Left cardiac atrium (tissue), 4 donors: ENCODE results near the gene CRAT. TPM values are rescaled to one million over a fixed set of nuclear protein-coding genes. Genes with fewer than 3 reads are reported as not detected.
A peak's percentile ranks its signal among the peaks of the same experiment; 100 is the strongest.
"Not testable (repeated sequence)": the region's sequence is repeated elsewhere in the genome, so short reads cannot be mapped to it uniquely, and the experiment has no call there.

ENCODE experiments used
- ATAC-seq, 2 donors: fragments of 200-7000 bp; cut with Tn5 transposase; one replicate each; pipeline ENCODE4 v1.9.1; 2020; ENCODE audit warnings: mild to moderate bottlenecking in 2 of 2, moderate library complexity in 2 of 2
- DNase-seq: peaks from one replicate; pipeline ENCODE4 v3.0.0-alpha.2; 2020
- intact Hi-C, 2 donors: fragments of 100-400 bp; cut with DNase I; formaldehyde crosslinking; loops; one replicate each; pipeline versions ENCODE4 v1.14.1 to v1.15.1; 2022 to 2023
- total RNA-seq, 2 donors: library from RNA; stranded (reverse); fragmentation: NEBNext Ultra II Directional; extraction: Animal tissue kit (Norgen Biotek cat#: 25700); gene quantifications; one replicate each; pipeline ENCODE4 v1.2.1, GENCODE V29; 2021
- donor health status: DM: no; HTN: yes; CAD: no.
- donor health status: DM: no; HTN: yes; CAD: no; lungs with severe emphysema.
- donor health status: DM: yes; HTN: yes; CAD: no.
- donor health status: Dilated cardiomyopathy.

The CRAT gene
- total RNA-seq, 2 donors from 2014 or later = 58.4 to 61.1 TPM

- ATAC-seq = no peak
- no peak for DNase-seq
- intact Hi-C loops = no loop called here
These were observed 11.5 kb upstream of the CRAT start for GRCh38 chr9:129122133-129122532.

- ATAC-seq (no peak), DNase-seq (no peak)
- intact Hi-C loops = no loop called here
These were observed 10.9 kb upstream of the CRAT start for GRCh38 chr9:129121483-129121882.

GRCh38 chr9:129118799-129119198 lies 8.2 kb upstream of the CRAT start:
- no peak for ATAC-seq
- DNase-seq = no peak
- intact Hi-C loops = no loop called here

DNA sequence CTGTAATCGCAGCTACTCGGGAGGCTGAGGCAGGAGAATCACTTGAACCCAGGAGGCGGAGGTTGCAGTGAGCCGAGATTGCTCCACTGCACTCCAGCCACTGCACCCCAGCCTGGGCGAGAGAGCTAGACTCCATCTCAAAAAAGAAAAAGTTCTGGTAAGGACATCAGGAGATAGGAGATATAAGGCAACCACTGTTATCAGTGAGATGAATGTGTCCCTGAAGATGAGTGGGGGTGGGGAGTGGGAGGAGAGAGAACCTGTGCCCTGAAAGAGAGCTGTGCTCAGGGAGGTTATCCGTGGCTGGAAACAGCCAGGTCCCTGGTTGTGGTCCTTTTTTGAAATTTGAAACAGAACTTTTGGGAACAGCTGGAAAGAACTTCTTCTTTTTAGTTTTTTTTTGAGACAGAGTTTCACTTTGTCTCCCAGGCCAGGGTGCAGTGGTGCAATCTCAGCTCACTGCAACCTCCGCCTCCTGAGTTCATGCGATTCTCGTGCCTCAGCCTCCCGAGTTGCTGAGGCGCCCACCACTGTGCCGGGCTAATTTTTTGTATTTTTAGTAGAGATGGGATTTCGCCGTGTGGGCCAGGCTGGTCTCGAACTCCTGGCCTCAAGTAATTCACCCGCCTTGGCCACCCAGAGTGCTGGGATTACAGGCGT lies 3.2 kb upstream of the CRAT start:
- intact Hi-C loops = no loop called here
- DNase-seq (no peak), ATAC-seq (no peak)

GRCh38 chr9:129112526-129112925 lies 1.9 kb upstream of the CRAT start:
- not testable (repeated sequence) for ATAC-seq

GRCh38 chr9:129111528-129112151 lies 1.0 kb upstream of the CRAT start:
- intact Hi-C loops = no loop called here
- DNase-seq (peak; percentile 54), ATAC-seq (peak; percentile 2 to 8)

More at GRCh38 chr9:129112526-129112925, 1.9 kb upstream of the CRAT start:
- intact Hi-C loops, DNase-seq: not testable (repeated sequence)

- ATAC-seq = peak; percentile 21 to 33
- intact Hi-C loops = no loop called here
- DNase-seq = peak; percentile 43
These were observed 447 bp downstream of the CRAT start for GRCh38 chr9:129109952-129110739.

- intact Hi-C loops = no loop called here
- DNase-seq = peak; percentile 48
- no peak for ATAC-seq
These were observed 1.1 kb downstream of the CRAT start for GRCh38 chr9:129109537-129109903.

DNA sequence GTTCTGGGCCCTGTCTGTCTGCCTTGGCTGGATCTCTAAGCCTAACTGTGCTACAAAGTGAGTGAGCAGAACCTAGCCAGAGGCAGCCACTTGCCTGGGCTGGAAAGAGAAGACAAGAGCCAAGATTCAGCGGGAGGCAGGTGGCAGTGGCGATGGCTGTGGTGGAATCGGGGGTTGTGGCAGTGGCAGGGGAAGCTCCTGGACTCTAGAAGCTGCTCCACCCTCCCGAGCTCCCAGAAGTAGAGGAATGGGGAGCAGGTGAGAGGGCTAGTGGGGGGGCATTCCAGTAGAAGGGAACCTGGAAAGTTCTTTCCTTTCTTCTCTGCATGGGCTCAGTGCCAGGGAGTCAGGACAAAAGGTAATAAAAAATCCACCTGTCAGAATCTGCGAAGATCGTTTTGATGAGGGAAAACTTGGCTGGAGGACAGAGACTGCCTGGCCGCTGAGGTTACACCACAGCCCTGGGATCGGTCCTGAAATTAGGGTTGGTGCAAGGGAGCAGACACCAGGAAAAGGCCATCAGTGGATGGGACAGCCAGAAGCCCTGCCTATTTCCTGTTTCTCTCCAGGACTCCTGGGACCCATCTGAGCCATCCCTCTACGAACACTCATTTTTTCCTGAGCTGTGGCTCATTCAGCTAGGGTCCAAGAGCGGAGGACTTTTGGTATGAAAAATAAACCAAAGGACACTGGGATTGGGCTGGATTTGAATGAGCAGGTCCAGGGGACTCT lies 1.6 kb downstream of the CRAT start:
- intact Hi-C loops = no loop called here
- DNase-seq (no peak), ATAC-seq (no peak)

DNA sequence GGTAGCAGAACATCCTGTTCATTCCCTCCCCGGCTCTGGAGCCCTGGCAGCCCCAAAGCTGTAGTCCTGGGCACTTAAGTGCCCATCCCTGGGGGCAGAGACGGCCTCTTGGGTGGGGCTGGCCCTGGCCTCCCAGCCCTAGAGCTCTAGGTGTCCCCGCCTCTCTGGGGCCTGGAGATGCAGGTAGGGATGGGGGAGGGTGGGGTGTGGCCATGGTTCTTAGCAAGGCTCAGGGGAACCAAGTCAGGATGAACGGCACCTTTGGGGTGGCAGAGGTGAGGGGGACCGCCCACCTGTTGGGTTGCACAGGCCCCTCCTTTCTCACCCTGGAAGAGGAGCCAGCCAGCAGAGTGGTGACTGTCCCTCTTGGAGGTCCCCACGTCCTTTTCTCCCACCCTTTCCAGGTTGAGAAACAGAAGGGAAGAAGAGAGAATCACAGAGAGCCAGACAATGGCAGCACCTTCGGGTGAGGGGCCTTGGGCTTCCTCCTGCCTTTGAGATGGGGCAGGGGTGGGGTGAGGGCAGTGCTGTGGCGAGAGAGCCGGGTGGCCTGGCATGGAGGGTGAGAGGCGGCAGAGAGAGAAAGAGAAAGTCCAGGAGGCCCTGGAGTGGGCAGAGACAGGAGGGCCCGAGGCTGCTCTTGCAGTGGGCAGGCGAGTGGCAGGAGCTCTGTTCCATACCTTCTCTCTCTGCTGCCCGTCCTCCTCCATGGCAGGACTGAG lies 2.3 kb downstream of the CRAT start:
- no peak for DNase-seq
- intact Hi-C loops = no loop called here
- ATAC-seq = no peak

- no peak for ATAC-seq
- intact Hi-C loops = no loop called here
- DNase-seq = no peak
These were observed 2.9 kb downstream of the CRAT start for GRCh38 chr9:129107651-129108050.

- DNase-seq (no peak), ATAC-seq (no peak)
These were observed 4.5 kb downstream of the CRAT start for GRCh38 chr9:129105857-129106694.

GRCh38 chr9:129104051-129104450 lies 6.5 kb downstream of the CRAT start:
- intact Hi-C loops = no loop called here
- no peak for ATAC-seq
- DNase-seq = no peak

More at GRCh38 chr9:129105857-129106694, 4.5 kb downstream of the CRAT start:
- intact Hi-C loops = no loop called here

DNA sequence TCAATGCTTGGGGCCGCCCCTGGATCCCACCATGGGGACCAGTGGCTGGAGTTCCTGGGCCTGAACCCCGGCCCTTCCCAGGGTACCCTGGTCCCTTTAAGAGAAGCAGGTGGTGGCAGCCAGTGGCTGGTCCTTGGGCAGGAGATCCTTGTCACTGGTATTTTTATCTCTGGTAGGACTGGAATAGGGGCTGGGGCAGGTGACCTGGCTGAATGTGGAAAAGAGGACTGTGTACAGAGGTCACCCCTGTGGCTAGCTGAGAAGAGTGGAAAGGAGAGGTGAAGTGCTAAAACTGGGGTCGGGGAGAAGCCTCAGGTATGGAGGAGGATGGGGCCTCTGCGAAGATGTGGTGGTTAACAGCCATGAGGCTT lies 7.0 kb downstream of the CRAT start:
- ATAC-seq (no peak), DNase-seq (no peak)
- intact Hi-C loops = no loop called here

GRCh38 chr9:129102791-129103594 lies 7.6 kb downstream of the CRAT start:
- ATAC-seq (peak; percentile 61 to 80), DNase-seq (peak; percentile 45)
- intact Hi-C loops = no loop called here

DNA sequence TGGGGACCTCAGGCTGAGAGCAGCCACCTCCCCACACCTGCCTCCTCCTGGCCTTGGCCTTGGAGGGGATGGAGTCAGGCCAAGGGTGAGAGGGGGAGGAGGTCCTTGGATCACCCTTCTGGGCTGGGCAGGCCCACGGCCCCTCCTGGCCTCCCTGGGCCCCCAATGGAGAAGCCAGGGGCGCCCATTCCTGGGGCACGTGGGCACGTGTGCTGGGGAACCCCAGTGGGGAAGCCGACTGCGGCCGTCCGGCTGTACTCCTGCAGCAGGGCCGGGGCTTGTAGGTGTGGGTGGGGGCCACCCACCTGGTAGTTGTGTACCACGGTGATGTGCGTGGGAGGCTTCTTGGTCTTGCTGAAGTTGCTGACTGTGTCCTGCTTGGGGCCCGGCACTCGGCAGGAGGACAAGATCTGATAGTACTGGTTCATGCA lies 8.5 kb downstream of the CRAT start:
- DNase-seq = no peak
- intact Hi-C loops = no loop called here
- no peak for ATAC-seq

DNA sequence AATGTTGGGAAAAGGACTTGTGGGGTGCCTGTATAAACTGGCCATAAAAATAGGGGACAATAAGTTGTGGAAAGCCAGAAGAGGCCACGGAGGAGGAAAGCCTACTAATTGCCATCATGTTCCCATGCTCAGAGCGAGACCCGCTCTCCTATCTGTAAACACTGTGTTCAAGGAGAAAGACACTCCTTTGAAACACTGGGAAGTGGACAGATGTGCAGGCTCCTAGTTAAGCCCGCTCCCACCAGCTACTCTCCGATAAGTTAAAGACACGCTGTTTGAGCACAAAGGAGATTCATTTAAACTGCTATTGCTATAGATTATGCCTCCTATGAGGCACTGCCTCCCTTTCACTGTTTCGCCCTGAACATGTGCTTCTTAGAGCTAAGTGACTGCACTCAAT lies 9.3 kb downstream of the CRAT start:
- intact Hi-C loops = no loop called here
- ATAC-seq = no peak
- no peak for DNase-seq
